NB4 (cell line): ENCODE results near the gene RIOK1.

Experiments
- DNase-seq: peaks from one replicate; pipeline ENCODE4 v3.0.0; 2010; ENCODE audit warnings: low read depth
- H3K4me3 ChIP-seq: one replicate; pipeline ENCODE4 v1.5.1; 2011; ENCODE audit warnings: mild to moderate bottlenecking, low read depth, low read length, moderate library complexity
- CTCF ChIP-seq: IDR thresholded peaks from one replicate; pipeline ENCODE4 v1.5.1; 2012; ENCODE audit warnings: low read depth, low read length
- MAX ChIP-seq: IDR thresholded peaks from 2 replicates; pipeline ENCODE4 v1.6.1; 2011; ENCODE audit warnings: low read depth, low read length
- MYC ChIP-seq: IDR thresholded peaks from 2 replicates; pipeline ENCODE4 v1.6.1; 2011; ENCODE audit warnings: low read depth, low read length
- POLR2A ChIP-seq: IDR thresholded peaks from 2 replicates; pipeline ENCODE4 v1.6.1; 2011; ENCODE audit warnings: mild to moderate bottlenecking; ENCODE audit not compliant: insufficient read length; ENCODE audit errors: extremely low read depth

The RIOK1 gene

GRCh38 chr6:7367408-7367807 lies 22.2 kb upstream of the RIOK1 start:
- DNase-seq, result no peak
- no peak overlapping the region for H3K4me3 ChIP-seq
- TF ChIP-seq MYC, result no peak
- TF ChIP-seq CTCF, result no peak
- no peak for TF ChIP-seq POLR2A
- no peak for TF ChIP-seq MAX

- DNase-seq, result no peak
- TF ChIP-seq CTCF, result no peak
- TF ChIP-seq MYC, result no peak
- no peak for TF ChIP-seq POLR2A
- no peak for TF ChIP-seq MAX
- no peak overlapping the region for H3K4me3 ChIP-seq
Measured at GRCh38 chr6:7373739-7374138, 15.9 kb upstream of the RIOK1 start.

- no peak for TF ChIP-seq MYC
- TF ChIP-seq CTCF, result no peak
- TF ChIP-seq MAX, result no peak
- no peak for TF ChIP-seq POLR2A
- no peak for DNase-seq
- H3K4me3 ChIP-seq, result no peak overlapping the region
Measured at GRCh38 chr6:7377961-7378360, 11.6 kb upstream of the RIOK1 start.

- DNase-seq, result no peak
- TF ChIP-seq MAX (no peak), CTCF (no peak), POLR2A (no peak), MYC (no peak)
- no peak overlapping the region for H3K4me3 ChIP-seq
Measured at GRCh38 chr6:7378740-7379139, 10.9 kb upstream of the RIOK1 start.

- DNase-seq, result no peak
- no peak for TF ChIP-seq MAX
- TF ChIP-seq MYC, result no peak
- TF ChIP-seq POLR2A, result no peak
- no peak for TF ChIP-seq CTCF
- no peak overlapping the region for H3K4me3 ChIP-seq
Measured at GRCh38 chr6:7381092-7381491, 8.5 kb upstream of the RIOK1 start.

GRCh38 chr6:7389162-7389450 lies 502 bp upstream of the RIOK1 start:
- peak overlapping the region; percentile 82 for H3K4me3 ChIP-seq
- DNase-seq, result no peak
- no peak for TF ChIP-seq CTCF
